ENCODE results near the gene NPC1L1.

- no peak for TF ChIP-seq EZH2 (IDR thresholded peaks at IDR 0.05)
- no peak for TF ChIP-seq POLR2AphosphoS5 (IDR thresholded peaks at IDR 0.05; ENCODE audit: borderline replicate concordance, low read depth, low read length)
Measured at GRCh38 chr7:44587843-44588711, 46.9 kb upstream of the NPC1L1 start.

Data from SK-N-MC (cell line).